WTC11 (cell line): Measurements from ENCODE around the gene YBEY. TPM values are rescaled to one million over a fixed set of nuclear protein-coding genes. Genes with fewer than 3 reads are reported as not detected.
A peak's percentile ranks its signal among the peaks of the same experiment; 100 is the strongest.

ENCODE experiments used
- ATAC-seq: fragments of 200-7000 bp; cut with Tn5 transposase; 2 replicates; pipeline ENCODE4 v1.10.0; 2021; ENCODE audit warnings: mild to moderate bottlenecking, moderate library complexity
- CTCF ChIA-PET: fragments of 300-600 bp; sonication (Branson Sonifier 250); formaldehyde crosslinking; loops from one replicate; lab custom pipeline; 2021; ENCODE audit warnings: antibody characterized with exemption; lab: Charles Lee
- POLR2A ChIA-PET: fragments of 350-600 bp; sonication (Branson Sonifier 250); formaldehyde crosslinking; loops from one replicate; lab custom pipeline; 2021; ENCODE audit warnings: antibody characterized with exemption; lab: Charles Lee
- DNase-seq: peaks from one replicate; pipeline ENCODE4 v3.0.0; 2021; ENCODE audit warnings: low spot score
- H3K27ac Mint-ChIP-seq: 2 replicates; pipeline ENCODE4 v1.8.0; 2021; ENCODE audit warnings: mixed read lengths
- H3K27me3 Mint-ChIP-seq: 2 replicates; pipeline ENCODE4 v1.8.0; 2021; ENCODE audit warnings: low read depth, mild to moderate bottlenecking, moderate library complexity, mixed read lengths
- H3K36me3 Mint-ChIP-seq: 2 replicates; pipeline ENCODE4 v1.8.0; 2021; ENCODE audit warnings: mixed read lengths
- H3K4me1 Mint-ChIP-seq: 2 replicates; pipeline ENCODE4 v1.8.0; 2022; ENCODE audit warnings: mixed read lengths
- H3K4me3 Mint-ChIP-seq: 2 replicates; pipeline ENCODE4 v1.8.0; 2021; ENCODE audit warnings: mild to moderate bottlenecking, moderate library complexity, mixed read lengths
- H3K9me3 Mint-ChIP-seq: 2 replicates; pipeline ENCODE4 v1.8.0; 2021; ENCODE audit warnings: mixed read lengths
- CREM ChIP-seq: sonication (generic); formaldehyde crosslinking; IDR thresholded peaks from 2 replicates; pipeline ENCODE4 v1.8.1; 2022; ENCODE audit warnings: mild to moderate bottlenecking, missing genetic modification reagents, moderate library complexity
- ELF4 ChIP-seq: sonication (generic); formaldehyde crosslinking; IDR thresholded peaks from 2 replicates; pipeline ENCODE4 v1.8.1; 2022; ENCODE audit warnings: low read depth, mild to moderate bottlenecking, moderate library complexity, missing genetic modification reagents
- GRHL2 ChIP-seq: fragments of 250-450 bp; sonication (Bioruptor Pico); IDR thresholded peaks from 2 replicates; pipeline ENCODE4 v1.8.0; 2022; ENCODE audit warnings: mild to moderate bottlenecking, moderate library complexity; ENCODE audit not compliant: insufficient replicate concordance, severe bottlenecking
- SMAD4 ChIP-seq: sonication (generic); formaldehyde crosslinking; IDR thresholded peaks from 2 replicates; pipeline ENCODE4 v1.8.0; 2022; ENCODE audit warnings: mild to moderate bottlenecking, missing genetic modification reagents
- USF2 ChIP-seq: sonication (generic); formaldehyde crosslinking; IDR thresholded peaks from 2 replicates; pipeline ENCODE4 v1.8.1; 2023; ENCODE audit warnings: mild to moderate bottlenecking, missing genetic modification reagents, moderate library complexity
- ZBTB43 ChIP-seq: sonication (generic); formaldehyde crosslinking; IDR thresholded peaks from 2 replicates; pipeline ENCODE4 v1.8.1; 2023; ENCODE audit warnings: mild to moderate bottlenecking, missing genetic modification reagents
- ZNF138 ChIP-seq: sonication (generic); formaldehyde crosslinking; conservative IDR thresholded peaks from 2 replicates; pipeline ENCODE4 v1.8.1; 2022; ENCODE audit warnings: mild to moderate bottlenecking, moderate library complexity, missing genetic modification reagents
- ZNF396 ChIP-seq: fragments of 250-450 bp; sonication (Bioruptor Pico); IDR thresholded peaks from 2 replicates; pipeline ENCODE4 v1.8.0; 2021; ENCODE audit warnings: mild to moderate bottlenecking, moderate library complexity, borderline replicate concordance
- ZNF425 ChIP-seq: fragments of 250-450 bp; sonication (Bioruptor Pico); conservative IDR thresholded peaks from 2 replicates; pipeline ENCODE4 v1.9.0; 2021; ENCODE audit warnings: mild to moderate bottlenecking
- total RNA-seq: library from RNA; stranded (reverse); gene quantifications from 3 replicates; pipeline ENCODE4 v1.2.3, GENCODE V29; 2021
- TF ChIP-seq, protein P1 (sequence below): fragments of 250-450 bp; sonication (Bioruptor Pico); IDR thresholded peaks from 2 replicates; pipeline ENCODE4 v1.8.0; 2021; ENCODE audit warnings: mild to moderate bottlenecking
- TF ChIP-seq, protein P2 (sequence below): sonication (generic); formaldehyde crosslinking; conservative IDR thresholded peaks from 2 replicates; pipeline ENCODE4 v1.8.1; 2023; ENCODE audit warnings: mild to moderate bottlenecking, low read depth, missing genetic modification reagents, moderate library complexity
- TF ChIP-seq, protein P3 (sequence below): sonication (generic); formaldehyde crosslinking; IDR thresholded peaks from 2 replicates; pipeline ENCODE4 v1.8.0; 2023; ENCODE audit warnings: missing genetic modification reagents, mild to moderate bottlenecking, borderline replicate concordance

The YBEY gene
- total RNA-seq, 1 experiment from 2014 or later, result 27.4 TPM

DNA sequence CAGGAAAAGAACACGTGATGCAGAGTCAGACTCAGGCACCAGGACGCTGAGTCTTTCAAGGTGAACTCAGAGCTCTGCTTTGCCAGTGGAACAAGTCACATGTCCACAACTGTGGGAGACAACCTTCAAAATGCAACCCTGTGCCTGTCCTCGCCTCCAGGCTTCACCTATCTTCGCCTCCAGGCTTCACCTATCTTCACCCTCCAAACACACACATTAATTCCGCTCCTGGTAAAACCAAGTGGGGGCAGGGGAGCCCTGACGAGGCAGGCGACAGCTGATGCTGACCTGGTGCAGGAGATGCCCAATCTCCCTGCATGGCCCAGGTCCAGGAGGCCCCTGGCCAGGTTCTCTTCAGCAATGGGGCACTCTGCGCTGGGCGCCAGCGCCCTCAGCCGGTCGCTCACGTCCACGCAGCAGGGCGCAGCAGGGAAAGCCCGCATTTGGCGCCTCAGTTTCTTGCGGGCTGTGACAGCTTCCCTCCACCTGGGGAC, 29.6 kb upstream of the YBEY start:
- Mint-ChIP-seq H3K9me3 (no peaks in the 10 kb centered on the region), H3K27me3 (no peaks in the 10 kb centered on the region), H3K4me1 (no peaks in the 10 kb centered on the region), H3K4me3 (no peak overlapping the region), H3K27ac (no peak overlapping the region), H3K36me3 (peaks cover 71% of the 10 kb centered on the region)
- ChIA-PET POLR2A (no interaction called here), CTCF (interaction anchor here (0.6 to 1.4 kb wide), 3 partner anchors 11 to 113 kb away, joined by 3 to 5 read pairs (median 5); no protein-coding TSS in a partner anchor)
- DNase-seq, result no peak
- no peak for TF ChIP-seq ZNF425 (CRISPR knock-in tag)
- TF ChIP-seq, protein P1, sequence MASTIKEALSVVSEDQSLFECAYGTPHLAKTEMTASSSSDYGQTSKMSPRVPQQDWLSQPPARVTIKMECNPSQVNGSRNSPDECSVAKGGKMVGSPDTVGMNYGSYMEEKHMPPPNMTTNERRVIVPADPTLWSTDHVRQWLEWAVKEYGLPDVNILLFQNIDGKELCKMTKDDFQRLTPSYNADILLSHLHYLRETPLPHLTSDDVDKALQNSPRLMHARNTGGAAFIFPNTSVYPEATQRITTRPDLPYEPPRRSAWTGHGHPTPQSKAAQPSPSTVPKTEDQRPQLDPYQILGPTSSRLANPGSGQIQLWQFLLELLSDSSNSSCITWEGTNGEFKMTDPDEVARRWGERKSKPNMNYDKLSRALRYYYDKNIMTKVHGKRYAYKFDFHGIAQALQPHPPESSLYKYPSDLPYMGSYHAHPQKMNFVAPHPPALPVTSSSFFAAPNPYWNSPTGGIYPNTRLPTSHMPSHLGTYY (CRISPR knock-in tag), result no peak
- TF ChIP-seq ELF4 (CRISPR knock-in tag), result no peak
- TF ChIP-seq ZNF396, result no peak
- no peak for TF ChIP-seq ZBTB43 (CRISPR knock-in tag)
- no peak for TF ChIP-seq CREM (CRISPR knock-in tag)
- no peak for TF ChIP-seq ZNF138 (CRISPR knock-in tag)
- TF ChIP-seq SMAD4, result no peak
- TF ChIP-seq, protein P2, sequence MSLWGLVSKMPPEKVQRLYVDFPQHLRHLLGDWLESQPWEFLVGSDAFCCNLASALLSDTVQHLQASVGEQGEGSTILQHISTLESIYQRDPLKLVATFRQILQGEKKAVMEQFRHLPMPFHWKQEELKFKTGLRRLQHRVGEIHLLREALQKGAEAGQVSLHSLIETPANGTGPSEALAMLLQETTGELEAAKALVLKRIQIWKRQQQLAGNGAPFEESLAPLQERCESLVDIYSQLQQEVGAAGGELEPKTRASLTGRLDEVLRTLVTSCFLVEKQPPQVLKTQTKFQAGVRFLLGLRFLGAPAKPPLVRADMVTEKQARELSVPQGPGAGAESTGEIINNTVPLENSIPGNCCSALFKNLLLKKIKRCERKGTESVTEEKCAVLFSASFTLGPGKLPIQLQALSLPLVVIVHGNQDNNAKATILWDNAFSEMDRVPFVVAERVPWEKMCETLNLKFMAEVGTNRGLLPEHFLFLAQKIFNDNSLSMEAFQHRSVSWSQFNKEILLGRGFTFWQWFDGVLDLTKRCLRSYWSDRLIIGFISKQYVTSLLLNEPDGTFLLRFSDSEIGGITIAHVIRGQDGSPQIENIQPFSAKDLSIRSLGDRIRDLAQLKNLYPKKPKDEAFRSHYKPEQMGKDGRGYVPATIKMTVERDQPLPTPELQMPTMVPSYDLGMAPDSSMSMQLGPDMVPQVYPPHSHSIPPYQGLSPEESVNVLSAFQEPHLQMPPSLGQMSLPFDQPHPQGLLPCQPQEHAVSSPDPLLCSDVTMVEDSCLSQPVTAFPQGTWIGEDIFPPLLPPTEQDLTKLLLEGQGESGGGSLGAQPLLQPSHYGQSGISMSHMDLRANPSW (CRISPR knock-in tag), result no peak
- no peak for TF ChIP-seq GRHL2 (CRISPR knock-in tag)
- TF ChIP-seq USF2 (CRISPR knock-in tag), result no peak
- TF ChIP-seq, protein P3, sequence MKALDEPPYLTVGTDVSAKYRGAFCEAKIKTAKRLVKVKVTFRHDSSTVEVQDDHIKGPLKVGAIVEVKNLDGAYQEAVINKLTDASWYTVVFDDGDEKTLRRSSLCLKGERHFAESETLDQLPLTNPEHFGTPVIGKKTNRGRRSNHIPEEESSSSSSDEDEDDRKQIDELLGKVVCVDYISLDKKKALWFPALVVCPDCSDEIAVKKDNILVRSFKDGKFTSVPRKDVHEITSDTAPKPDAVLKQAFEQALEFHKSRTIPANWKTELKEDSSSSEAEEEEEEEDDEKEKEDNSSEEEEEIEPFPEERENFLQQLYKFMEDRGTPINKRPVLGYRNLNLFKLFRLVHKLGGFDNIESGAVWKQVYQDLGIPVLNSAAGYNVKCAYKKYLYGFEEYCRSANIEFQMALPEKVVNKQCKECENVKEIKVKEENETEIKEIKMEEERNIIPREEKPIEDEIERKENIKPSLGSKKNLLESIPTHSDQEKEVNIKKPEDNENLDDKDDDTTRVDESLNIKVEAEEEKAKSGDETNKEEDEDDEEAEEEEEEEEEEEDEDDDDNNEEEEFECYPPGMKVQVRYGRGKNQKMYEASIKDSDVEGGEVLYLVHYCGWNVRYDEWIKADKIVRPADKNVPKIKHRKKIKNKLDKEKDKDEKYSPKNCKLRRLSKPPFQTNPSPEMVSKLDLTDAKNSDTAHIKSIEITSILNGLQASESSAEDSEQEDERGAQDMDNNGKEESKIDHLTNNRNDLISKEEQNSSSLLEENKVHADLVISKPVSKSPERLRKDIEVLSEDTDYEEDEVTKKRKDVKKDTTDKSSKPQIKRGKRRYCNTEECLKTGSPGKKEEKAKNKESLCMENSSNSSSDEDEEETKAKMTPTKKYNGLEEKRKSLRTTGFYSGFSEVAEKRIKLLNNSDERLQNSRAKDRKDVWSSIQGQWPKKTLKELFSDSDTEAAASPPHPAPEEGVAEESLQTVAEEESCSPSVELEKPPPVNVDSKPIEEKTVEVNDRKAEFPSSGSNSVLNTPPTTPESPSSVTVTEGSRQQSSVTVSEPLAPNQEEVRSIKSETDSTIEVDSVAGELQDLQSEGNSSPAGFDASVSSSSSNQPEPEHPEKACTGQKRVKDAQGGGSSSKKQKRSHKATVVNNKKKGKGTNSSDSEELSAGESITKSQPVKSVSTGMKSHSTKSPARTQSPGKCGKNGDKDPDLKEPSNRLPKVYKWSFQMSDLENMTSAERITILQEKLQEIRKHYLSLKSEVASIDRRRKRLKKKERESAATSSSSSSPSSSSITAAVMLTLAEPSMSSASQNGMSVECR, result no peak
- peak; percentile 28; the same call in 1 of the 2 replicates for ATAC-seq
